NT2/D1 (cell line): ENCODE measurements around the gene SRP68.

Experiments
- SUZ12 ChIP-seq: IDR thresholded peaks from 2 replicates; pipeline ENCODE4 v1.6.1; 2011; ENCODE audit not compliant: insufficient read length, insufficient read depth; ENCODE audit errors: extremely low read depth
- YY1 ChIP-seq: IDR thresholded peaks from 2 replicates; pipeline ENCODE4 v1.6.1; 2011; ENCODE audit not compliant: insufficient read length, insufficient read depth
- ZNF274 ChIP-seq: IDR thresholded peaks from 2 replicates; pipeline ENCODE4 v1.6.1; 2011; ENCODE audit warnings: mild to moderate bottlenecking, low read depth, low read length

DNA sequence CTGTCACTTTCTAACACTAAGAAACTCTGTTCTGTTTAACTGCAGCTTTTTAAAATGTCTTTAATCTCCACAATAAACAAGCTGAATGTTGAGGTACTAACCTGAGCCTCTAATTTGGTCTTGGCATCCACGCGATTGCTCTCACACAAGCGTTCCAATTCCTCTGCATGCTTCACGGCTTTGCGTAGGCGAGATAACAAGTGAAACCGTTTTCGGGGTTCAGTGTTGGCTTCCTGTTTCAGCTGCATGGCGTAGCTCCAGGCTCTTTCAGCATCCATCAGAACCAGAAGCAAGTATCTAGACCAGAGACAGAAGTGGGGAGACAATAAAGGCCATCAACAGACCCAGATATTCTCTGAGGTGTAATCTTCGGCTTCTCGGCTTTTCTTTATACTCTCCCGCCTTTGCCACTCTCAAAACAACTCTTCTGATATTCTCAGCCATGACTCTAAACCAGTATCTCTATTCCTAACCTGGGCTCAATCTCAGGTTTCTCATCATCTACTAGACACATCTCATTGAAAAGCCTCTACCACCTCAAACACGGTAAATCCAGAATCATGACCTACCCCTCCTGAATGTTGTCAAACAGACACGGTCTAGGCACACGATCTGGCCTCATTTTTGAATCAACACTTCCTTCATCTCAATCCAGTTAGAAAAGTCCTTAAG is 8.3 kb downstream of the SRP68 start:
- no peak for TF ChIP-seq ZNF274
- no peak for TF ChIP-seq YY1
- TF ChIP-seq SUZ12: no peak
